Parathyroid adenoma (tissue), 2 donors: Measurements from ENCODE around the gene ARHGEF10L.

Experiments
- H2AFZ ChIP-seq: fragments of 300-600 bp; sonication (generic); one replicate; pipeline ENCODE4 v1.7.0; 2017; ENCODE audit warnings: antibody characterized with exemption, mild to moderate bottlenecking
- H3K27ac ChIP-seq: fragments of 300-600 bp; sonication (generic); one replicate; pipeline ENCODE4 v1.7.0; 2017
- H3K27me3 ChIP-seq: fragments of 300-600 bp; sonication (generic); one replicate; pipeline ENCODE4 v1.7.0; 2017; ENCODE audit warnings: low read length; ENCODE audit not compliant: control insufficient read depth, insufficient read depth
- H3K36me3 ChIP-seq: fragments of 300-600 bp; sonication (generic); one replicate; pipeline ENCODE4 v1.7.0; 2017; ENCODE audit warnings: low read length; ENCODE audit not compliant: control insufficient read depth, insufficient read depth
- H3K4me1 ChIP-seq: fragments of 300-600 bp; sonication (generic); one replicate; pipeline ENCODE4 v1.7.0; 2017; ENCODE audit warnings: control low read depth
- H3K4me2 ChIP-seq: fragments of 300-600 bp; sonication (generic); one replicate; pipeline ENCODE4 v1.7.0; 2017; ENCODE audit warnings: low read length
- H3K4me3 ChIP-seq: fragments of 300-600 bp; sonication (generic); one replicate; pipeline ENCODE4 v1.7.0; 2017; ENCODE audit warnings: low read depth, low read length
- H3K79me2 ChIP-seq: fragments of 300-600 bp; sonication (generic); one replicate; pipeline ENCODE4 v1.7.0; 2017; ENCODE audit warnings: control low read depth
- H3K9ac ChIP-seq: fragments of 300-600 bp; sonication (generic); one replicate; pipeline ENCODE4 v1.7.0; 2017; ENCODE audit warnings: mild to moderate bottlenecking
- H3K9me3 ChIP-seq: fragments of 300-600 bp; sonication (generic); one replicate; pipeline ENCODE4 v1.7.0; 2017; ENCODE audit warnings: low read length; ENCODE audit not compliant: control insufficient read depth
- TF ChIP-seq, protein P1 (sequence below): fragments of 300-600 bp; sonication (generic); IDR thresholded peaks from one replicate; pipeline ENCODE4 v1.7.0; 2017; ENCODE audit warnings: antibody characterized with exemption, mild to moderate bottlenecking
- donor health status: primary hyperparathyroidism.

ARHGEF10L gene

DNA sequence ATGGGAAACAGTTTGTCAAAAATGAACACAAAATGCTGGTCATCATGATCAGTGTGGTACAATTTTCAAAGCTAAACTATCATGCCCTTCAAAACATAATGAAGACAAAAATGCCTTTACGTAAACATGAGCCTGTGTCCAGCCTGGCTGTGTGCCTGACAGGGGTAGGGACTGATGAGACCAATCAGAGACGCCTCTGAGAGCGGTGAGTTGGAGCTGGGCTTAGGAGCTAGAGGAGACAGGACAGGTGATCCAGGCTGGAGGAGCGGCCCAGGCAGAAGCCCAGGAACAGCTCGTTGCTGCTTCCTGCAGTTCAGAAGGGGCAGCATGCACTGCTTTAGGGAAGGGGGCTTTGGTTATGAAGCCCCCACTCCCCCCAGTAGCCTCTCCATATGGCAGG, 70.0 kb downstream of the ARHGEF10L start:
- Histone ChIP-seq H3K9ac (no peak overlapping the region), H3K27ac (no peak overlapping the region), H2AFZ (no peak overlapping the region), H3K79me2 (peaks cover 3% of the 10 kb centered on the region), H3K4me3 (no peak overlapping the region), H3K4me1 (no peaks in the 10 kb centered on the region), H3K27me3 (no peaks in the 10 kb centered on the region), H3K4me2 (no peak overlapping the region), H3K36me3 (no peaks in the 10 kb centered on the region), H3K9me3 (no peaks in the 10 kb centered on the region)
- TF ChIP-seq, protein P1, sequence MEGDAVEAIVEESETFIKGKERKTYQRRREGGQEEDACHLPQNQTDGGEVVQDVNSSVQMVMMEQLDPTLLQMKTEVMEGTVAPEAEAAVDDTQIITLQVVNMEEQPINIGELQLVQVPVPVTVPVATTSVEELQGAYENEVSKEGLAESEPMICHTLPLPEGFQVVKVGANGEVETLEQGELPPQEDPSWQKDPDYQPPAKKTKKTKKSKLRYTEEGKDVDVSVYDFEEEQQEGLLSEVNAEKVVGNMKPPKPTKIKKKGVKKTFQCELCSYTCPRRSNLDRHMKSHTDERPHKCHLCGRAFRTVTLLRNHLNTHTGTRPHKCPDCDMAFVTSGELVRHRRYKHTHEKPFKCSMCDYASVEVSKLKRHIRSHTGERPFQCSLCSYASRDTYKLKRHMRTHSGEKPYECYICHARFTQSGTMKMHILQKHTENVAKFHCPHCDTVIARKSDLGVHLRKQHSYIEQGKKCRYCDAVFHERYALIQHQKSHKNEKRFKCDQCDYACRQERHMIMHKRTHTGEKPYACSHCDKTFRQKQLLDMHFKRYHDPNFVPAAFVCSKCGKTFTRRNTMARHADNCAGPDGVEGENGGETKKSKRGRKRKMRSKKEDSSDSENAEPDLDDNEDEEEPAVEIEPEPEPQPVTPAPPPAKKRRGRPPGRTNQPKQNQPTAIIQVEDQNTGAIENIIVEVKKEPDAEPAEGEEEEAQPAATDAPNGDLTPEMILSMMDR: no peak

DNA sequence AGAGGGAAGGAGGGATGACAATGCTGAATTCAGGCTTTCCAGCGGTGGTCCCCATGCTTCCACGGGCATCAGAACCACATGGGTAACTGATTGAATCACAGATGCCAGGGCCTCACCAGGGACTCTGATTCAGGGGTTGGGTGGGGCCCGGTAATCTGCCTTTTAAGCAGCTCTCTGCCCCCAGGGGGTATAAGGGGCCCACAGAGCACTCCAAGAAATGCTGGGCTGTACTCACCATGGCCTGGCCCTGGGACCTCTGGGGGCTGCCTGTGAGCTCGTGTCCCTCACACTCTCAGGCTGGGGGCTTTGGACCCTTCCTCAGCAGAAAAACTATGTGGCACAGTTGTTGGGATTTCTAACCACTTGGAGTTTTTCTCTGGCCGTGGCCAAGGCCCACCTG, 70.6 kb downstream of the ARHGEF10L start:
- no peaks in the 10 kb centered on the region for H3K36me3 ChIP-seq
- H3K79me2 ChIP-seq: peaks cover 3% of the 10 kb centered on the region
- H3K4me2 ChIP-seq: no peak overlapping the region
- TF ChIP-seq, protein P1: no peak
- no peaks in the 10 kb centered on the region for H3K9me3 ChIP-seq
- no peak overlapping the region for H2AFZ ChIP-seq
- H3K9ac ChIP-seq: no peak overlapping the region
- no peak overlapping the region for H3K27ac ChIP-seq
- no peak overlapping the region for H3K4me3 ChIP-seq
- H3K4me1 ChIP-seq: no peaks in the 10 kb centered on the region
- H3K27me3 ChIP-seq: no peaks in the 10 kb centered on the region

DNA sequence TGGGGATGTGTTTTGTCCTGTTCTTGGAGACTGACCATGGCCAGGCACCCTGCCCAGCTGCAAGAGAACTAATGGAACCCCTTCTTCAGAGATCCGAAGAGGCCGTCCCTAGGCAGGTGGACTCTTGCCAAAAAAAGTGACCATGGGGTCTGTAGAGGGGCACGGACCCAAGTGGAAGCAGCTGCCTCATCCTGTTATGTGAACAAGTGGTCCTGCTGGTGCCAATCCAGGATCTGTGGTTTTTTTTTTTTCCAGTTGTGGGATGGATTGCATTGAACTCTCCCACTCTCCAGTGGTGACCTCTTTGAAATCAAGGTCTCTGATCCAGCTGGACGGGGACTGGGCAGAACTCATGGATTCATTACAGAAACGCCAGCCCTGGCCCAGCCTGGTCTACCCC, 71.2 kb downstream of the ARHGEF10L start:
- Histone ChIP-seq H3K4me1 (no peaks in the 10 kb centered on the region), H3K79me2 (peaks cover 3% of the 10 kb centered on the region), H3K27me3 (no peaks in the 10 kb centered on the region), H3K9me3 (no peaks in the 10 kb centered on the region), H3K36me3 (no peaks in the 10 kb centered on the region), H3K9ac (no peak overlapping the region), H3K4me3 (no peak overlapping the region), H3K4me2 (no peak overlapping the region), H2AFZ (no peak overlapping the region), H3K27ac (no peak overlapping the region)
- TF ChIP-seq, protein P1: no peak

DNA sequence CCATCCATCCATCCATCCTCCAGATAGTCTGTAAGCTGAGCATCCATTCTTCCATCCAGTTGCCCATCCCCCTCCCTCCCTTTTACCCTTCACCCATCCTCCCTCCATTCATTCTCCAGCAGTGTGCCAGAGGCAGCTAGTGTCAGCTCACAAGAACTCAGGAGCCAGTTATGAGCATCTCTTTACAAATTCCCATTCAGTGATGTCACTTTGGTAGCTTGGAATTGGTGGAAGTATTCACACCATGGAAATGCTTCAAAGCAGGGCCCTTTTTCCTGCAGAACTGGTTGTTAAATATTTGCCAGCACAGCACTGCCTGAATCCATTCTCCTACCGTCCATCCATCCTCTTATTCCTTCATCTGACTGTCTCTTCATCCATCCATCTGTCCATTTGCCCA, 72.5 kb downstream of the ARHGEF10L start:
- Histone ChIP-seq H3K27ac (no peak overlapping the region), H3K79me2 (peaks cover 2% of the 10 kb centered on the region), H3K36me3 (no peaks in the 10 kb centered on the region), H3K4me1 (no peaks in the 10 kb centered on the region), H3K27me3 (no peaks in the 10 kb centered on the region), H2AFZ (no peak overlapping the region), H3K9me3 (no peaks in the 10 kb centered on the region), H3K4me2 (no peak overlapping the region), H3K9ac (no peak overlapping the region), H3K4me3 (no peak overlapping the region)
- TF ChIP-seq, protein P1: no peak

DNA sequence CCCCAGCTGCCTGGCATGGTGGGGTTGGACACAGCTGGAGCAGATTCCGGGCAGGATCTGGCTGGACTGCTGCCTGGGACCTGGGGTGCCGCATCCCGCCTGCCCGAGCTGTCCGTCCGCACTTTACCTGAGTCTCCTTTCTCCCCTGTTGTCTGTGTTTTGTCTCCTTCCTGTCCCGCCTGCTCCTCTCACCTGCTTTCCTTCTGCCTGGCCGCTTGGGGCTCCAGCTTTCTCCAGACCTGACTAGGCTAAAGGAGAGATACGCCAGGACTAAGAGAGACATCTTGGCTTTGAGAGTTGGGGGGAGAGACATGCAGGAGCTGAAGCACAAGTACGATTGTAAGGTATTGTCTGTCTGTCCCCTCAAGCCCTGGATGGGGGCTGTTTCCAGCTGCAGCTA, 73.3 kb downstream of the ARHGEF10L start:
- no peak overlapping the region for H2AFZ ChIP-seq
- H3K4me2 ChIP-seq: no peak overlapping the region
- H3K27ac ChIP-seq: no peak overlapping the region
- H3K4me1 ChIP-seq: no peaks in the 10 kb centered on the region
- no peaks in the 10 kb centered on the region for H3K9me3 ChIP-seq
- no peak overlapping the region for H3K4me3 ChIP-seq
- peaks cover 2% of the 10 kb centered on the region for H3K79me2 ChIP-seq
- H3K27me3 ChIP-seq: no peaks in the 10 kb centered on the region
- H3K9ac ChIP-seq: no peak overlapping the region
- TF ChIP-seq, protein P1: no peak
- H3K36me3 ChIP-seq: no peaks in the 10 kb centered on the region
